GM12865 (cell line): ENCODE data around the gene HTR3B.
"Not testable (repeated sequence)": the region's sequence is repeated elsewhere in the genome, so short reads cannot be mapped to it uniquely, and the experiment has no call there.

Experiments
- DNase-seq: peaks from one replicate; pipeline ENCODE4 v3.0.0; 2010; ENCODE audit warnings: low read depth
- H3K4me3 ChIP-seq: 2 replicates; pipeline ENCODE4 v1.5.1; 2011; ENCODE audit warnings: mild to moderate bottlenecking, low read depth, low read length, control low read depth
- TF ChIP-seq, protein P1 (sequence below): IDR thresholded peaks from 2 replicates; pipeline ENCODE4 v1.5.1; 2011; ENCODE audit warnings: low read length, control low read depth, low read depth, inconsistent platforms; ENCODE audit not compliant: insufficient read depth; ENCODE audit errors: missing control alignments

Gene HTR3B

DNA sequence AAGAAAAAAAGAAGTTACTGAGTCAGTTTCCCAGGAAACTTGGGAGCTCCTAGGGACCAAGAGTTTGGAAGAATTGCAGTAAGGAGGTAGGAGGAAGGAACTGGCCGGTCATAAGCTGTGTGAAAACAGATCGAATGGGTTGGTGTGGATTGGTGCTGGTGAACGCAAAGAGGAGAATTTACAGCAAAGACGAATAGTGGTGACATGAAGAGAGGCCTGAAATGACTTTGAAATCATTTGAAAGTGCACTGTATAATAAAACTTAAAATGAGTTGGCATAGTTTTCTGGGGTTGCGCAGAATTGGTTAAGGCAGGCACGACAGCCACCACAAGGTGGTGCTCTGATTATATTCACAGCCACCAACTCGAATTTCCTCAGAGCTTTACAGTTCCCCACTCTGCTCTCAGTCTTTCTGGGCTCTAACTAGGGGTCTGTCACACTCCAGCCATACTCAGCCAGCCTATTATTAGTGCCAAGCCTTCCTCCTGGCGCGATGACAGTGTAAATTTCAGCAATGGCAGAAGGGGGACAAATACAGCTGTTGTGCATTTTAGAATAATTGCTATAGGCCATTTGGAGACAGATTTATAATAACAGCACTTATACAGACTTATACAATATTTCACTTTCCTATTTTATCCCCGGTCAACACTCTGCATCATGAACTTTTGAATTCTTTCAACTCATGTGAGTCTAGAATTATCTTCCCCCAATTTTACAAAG lies 8.3 kb upstream of the HTR3B start:
- peak; percentile 48 for DNase-seq
- H3K4me3 ChIP-seq: no peak overlapping the region
- TF ChIP-seq, protein P1, sequence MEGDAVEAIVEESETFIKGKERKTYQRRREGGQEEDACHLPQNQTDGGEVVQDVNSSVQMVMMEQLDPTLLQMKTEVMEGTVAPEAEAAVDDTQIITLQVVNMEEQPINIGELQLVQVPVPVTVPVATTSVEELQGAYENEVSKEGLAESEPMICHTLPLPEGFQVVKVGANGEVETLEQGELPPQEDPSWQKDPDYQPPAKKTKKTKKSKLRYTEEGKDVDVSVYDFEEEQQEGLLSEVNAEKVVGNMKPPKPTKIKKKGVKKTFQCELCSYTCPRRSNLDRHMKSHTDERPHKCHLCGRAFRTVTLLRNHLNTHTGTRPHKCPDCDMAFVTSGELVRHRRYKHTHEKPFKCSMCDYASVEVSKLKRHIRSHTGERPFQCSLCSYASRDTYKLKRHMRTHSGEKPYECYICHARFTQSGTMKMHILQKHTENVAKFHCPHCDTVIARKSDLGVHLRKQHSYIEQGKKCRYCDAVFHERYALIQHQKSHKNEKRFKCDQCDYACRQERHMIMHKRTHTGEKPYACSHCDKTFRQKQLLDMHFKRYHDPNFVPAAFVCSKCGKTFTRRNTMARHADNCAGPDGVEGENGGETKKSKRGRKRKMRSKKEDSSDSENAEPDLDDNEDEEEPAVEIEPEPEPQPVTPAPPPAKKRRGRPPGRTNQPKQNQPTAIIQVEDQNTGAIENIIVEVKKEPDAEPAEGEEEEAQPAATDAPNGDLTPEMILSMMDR: peak; percentile 77

DNA sequence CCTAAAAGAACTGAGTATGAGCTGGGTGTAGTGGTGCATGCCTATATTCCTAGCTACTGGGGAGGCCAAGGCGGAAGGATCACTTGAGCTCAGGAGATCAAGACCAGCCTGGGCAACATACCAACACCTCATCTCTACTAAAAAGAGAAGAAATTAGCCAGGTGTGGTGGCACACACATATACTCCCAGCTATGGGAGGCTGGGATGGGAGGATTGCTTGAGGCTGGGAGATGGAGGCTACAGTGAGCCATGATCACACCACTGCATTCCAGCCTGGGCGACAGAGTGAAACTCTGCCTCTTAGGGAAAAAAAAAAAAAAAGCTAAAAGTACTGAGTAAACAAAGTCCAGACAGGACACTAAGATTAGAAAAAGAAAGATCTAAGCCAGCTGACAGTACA lies 3.5 kb upstream of the HTR3B start:
- DNase-seq: no peak
- H3K4me3 ChIP-seq: no peak overlapping the region
- TF ChIP-seq, protein P1: no peak

DNA sequence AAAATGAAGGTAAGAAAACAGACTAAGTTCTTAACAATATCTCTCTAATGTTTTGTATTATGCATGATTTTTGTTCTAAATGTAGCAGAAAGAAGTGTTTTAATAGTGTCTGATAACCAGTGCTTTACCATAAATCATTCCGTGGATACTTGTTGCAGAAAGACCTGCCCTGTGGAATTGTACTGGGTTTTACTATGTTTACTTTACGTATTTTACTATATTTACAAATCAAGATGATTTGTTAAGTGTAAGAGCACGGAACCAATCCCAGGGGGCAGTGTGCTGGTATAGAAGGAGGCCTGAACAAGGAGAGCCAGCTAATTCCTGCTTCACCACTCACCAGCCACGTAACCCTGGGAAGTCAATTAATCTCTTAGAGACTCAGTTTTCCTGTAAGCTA lies 1.4 kb downstream of the HTR3B start:
- TF ChIP-seq, protein P1: no peak
- no peak overlapping the region for H3K4me3 ChIP-seq
- DNase-seq: peak; percentile 3

DNA sequence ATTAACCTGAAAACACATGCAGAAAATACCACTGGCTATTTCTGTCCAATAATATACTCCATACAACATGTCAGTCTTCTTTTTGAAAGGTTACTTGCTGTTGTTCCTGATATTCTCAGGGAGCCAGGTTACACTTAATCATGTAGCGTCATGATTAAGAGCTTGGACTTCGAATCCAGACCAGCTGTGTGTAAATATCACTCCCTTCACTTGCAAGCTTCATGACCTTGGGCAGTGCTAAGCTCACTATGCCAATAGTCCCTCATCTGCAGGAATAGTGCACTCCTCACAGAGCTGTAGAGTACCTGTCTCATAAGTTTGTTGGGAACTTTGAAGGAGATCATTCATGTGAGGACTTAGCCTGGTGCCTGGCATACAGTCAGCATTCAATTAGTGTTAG lies 1.9 kb downstream of the HTR3B start:
- TF ChIP-seq, protein P1: no peak

DNA sequence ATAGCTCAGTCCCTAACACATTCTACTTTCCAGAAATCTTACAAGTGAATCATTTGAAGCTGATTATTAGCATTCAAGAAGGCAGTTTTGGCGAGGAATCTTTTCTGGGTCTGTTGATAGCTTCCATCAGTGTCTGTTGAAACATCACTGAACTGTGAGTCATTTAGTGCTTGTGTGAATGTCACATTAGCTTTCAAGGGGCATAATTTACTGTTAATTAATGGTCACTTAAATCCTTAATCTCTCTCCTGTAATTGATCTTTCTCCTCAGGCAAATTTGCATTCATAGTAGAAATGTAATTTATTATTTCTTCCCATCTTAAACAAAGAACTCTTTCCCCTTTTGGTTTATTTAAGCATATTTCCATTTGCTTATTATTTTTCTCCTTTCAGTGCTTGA lies 2.6 kb downstream of the HTR3B start:
- no peak overlapping the region for H3K4me3 ChIP-seq
- no peak for DNase-seq
- TF ChIP-seq, protein P1: no peak

More for the DNA sequence above, 1.9 kb downstream of the HTR3B start:
- DNase-seq: no peak
- no peak overlapping the region for H3K4me3 ChIP-seq

DNA sequence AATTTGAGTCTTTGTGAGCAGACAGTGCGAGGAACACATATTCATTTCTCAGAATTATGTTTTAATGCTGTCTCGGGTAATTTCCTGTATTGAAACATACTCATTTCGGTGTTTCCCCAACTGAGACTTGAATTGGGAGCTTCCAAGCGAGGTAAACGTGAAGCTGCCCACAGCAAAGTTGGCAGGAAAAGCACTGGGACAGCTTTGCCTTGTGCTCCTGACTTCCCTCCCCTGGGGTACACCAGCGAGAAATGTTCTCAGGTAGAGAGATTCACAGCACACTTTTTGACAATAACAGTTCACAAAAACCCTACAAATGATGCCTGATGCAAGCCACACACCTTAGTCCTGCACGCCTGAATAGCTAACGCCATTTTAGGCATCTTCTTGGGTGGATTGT lies 3.1 kb downstream of the HTR3B start:
- DNase-seq: no peak
- TF ChIP-seq, protein P1: no peak
- no peak overlapping the region for H3K4me3 ChIP-seq

DNA sequence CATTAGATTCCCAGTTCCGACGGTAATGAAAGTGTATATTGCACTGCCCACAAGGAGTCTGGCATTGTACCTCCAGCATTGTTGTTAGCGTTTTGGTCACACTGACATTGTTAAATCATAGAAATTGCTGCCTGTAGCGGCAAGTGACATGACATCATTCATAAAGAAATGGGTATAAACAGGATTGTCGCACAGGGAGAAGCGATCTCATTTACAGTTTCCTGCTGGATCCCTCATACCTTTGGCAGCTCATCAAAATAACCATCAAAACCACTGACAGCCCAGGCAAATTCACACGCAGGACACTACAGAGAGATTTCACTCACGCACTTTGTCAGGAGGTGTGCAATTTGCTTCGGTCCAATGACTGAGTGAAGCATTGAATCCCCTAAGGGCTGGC lies 3.5 kb downstream of the HTR3B start:
- H3K4me3 ChIP-seq: no peak overlapping the region
- DNase-seq: no peak
- TF ChIP-seq, protein P1: no peak

DNA sequence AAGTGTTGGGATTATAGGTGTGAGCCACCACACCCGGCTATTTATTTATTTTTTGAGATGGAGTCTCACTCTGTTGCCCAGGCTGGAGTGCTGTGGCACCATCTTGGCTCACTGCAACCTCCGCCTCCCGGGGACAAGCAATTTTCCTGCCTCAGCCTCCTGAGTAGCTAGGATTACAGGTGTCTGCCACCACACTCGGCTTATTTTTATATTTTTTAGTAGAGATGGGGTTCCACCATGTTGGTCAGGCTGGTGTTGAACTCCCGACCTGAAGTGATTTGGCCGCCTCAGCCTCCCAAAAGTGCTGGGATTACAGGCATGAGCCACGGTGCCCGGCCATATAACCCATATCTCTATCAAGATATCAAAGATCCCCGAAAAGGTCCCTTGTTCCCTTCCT lies 6.9 kb downstream of the HTR3B start:
- not testable (repeated sequence) for DNase-seq, H3K4me3 ChIP-seq
